GM21528 (cell line): ENCODE results near the gene GMIP.

Experiments
- ATAC-seq: cut with Tn5 transposase; IDR thresholded peaks from one replicate; pipeline ENCODE4 v1.9.1; 2021; ENCODE audit warnings: mild to moderate bottlenecking, moderate library complexity; ENCODE audit not compliant: unreplicated experiment, low FRiP score

GMIP gene

DNA sequence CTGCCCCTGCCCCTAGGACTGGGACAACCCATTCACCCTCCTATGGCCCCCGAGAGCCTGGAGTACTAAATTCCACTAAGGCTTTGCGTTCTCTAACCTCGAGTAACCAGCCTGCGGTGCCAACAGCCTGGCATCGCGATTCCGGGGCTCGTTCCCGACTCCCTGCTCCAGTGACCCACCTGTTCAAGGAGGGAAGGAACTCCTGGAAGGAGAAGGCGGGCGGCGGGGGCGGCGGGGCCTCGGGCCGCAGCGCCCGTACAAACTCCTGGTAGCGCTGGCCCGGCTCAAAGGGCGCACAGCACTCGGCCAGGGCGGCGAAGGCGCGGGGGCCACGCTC lies 6.3 kb downstream of the GMIP start:
- no peak for ATAC-seq

DNA sequence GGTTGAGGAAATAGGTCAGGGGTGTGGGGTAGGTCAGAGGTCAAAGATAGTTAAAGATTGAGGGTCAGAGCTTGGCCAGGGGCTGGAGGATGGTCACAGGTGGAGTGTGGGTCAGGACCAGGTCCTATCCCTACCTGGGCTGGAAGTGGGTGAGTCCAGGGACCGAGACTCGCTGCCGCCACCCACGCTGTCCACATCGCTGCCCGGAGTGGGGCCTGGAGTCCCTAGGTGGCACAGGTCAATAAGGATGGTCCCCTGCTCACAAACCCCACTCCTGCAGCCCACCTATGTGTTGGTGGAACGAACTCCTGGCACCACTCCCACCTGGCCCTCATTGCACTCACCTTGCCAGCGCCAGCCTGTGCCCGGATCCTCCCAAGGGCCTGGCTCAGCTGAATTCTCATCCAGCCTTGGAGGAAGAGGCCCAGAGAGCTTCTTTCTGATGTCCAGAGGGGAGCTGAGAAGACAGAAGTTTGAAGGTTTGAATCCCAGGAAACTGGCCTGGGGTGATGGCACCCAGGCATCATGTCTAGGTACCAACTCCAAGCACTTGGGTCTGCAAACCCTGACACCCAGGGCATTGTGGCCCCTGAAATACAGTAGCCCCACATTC lies 6.8 kb downstream of the GMIP start:
- no peak for ATAC-seq

DNA sequence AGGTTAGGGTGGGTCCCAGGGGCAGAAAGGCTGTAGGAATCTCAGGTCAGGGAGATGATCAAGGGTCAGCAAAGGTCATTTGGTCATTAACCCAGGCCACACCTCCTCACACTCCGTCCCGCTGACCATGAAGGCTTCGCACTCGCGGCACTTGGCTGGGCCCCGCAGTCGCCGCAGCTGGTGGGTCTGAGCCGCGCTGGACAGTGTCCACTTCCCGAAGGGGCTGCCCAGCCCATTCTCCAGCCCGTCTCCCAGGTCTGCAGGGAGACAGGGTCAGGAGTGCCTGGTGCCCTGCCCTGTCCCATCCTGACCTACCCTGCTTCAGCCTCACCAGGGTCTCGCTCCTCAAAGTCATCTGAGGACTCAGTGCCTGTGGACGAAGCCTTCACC lies 8.1 kb downstream of the GMIP start:
- no peak for ATAC-seq

DNA sequence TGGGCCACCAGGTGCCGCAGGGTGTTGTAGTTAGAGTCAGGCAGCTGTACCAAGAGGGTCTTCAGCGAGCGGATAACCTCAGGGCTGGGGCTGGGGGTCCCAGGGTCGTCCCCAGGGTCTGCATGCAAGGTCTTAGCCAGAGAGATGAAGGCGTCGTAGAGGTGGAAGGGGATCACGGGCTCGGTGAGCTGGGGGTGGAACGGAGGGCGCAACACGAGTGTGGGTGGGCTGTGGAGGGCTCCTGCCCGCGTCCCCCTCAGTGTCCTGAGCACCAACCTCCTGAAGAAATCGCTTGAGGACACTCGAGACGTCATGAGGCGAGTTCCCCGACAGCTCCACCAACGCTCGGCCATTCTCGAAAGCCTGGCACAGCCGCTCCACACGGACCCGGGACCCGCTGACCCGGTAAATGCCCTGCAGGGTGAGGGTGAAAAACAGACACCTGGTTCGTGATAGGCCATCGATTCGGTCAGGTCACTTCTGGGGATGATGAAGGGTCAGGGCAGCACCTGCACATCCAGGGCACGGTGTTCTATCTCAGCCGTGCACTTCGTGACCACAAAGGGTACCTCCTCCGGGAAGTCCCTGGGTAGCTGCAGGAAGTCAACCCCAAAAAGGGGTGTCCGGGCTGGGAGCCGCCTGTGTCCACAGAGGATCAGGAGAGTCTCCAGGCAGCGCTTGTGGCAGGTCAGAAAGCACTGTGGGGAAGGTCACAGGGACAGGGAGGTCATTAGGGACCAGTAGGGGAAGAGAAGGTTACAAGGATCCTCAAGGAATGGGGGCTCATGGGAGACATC lies 8.7 kb downstream of the GMIP start:
- ATAC-seq, result no peak

DNA sequence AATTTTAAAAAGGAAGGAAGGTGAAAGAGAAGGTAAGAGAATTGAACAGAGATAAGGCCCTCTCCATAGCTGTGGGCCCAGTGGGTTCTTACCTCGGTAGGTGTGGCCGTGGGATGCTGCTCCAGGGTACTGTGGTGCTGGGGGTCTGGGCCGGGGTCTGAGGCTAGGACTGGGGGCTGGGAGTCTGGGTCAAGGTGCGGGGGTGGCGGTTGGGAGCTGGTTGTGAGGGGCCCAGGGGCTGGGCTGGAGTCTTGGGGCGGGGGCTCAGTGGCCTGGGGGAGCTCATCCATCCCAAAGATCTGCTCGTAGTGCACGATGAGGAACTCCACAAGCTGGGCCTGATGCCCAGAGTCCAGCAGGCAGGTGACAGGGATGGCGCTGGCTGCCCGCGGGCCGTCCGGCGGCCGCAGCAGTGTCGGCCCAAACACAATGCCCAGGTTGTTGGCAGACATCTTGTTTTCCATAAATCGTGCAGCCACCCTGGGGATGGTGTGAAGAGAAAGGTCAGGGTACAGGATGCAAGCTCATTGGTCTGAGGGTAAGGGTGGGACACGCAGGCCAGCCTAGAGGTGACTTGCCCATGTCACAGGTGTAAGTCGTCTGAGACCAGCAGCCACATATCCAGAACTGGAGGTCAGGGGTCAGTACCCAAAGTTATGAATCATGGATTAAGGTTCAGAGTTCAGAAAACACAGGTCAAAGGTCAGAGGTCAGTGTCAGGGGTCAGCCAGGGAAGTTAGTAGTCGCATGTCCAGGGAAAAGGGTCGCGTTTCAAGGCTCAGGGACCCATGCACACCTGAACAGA lies 9.5 kb downstream of the GMIP start:
- ATAC-seq, result no peak

DNA sequence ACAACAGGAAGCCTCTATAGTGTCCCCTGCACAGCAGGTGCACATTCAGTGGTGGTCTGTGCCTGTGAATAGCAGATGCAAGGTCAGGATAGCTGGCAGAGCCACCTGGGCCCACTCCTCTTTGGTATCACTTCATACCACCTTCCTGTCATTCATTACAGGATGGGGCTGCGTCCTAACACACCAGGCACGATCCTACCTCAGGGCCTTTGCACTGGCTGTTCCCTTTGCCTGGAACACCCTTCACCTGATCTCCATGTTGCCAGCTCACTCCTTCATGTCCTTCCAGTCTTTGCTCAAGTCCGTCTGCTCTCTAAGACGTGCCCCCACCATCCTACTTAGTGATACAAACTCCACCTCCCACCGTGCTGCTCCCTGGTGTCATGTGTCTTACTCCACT lies 10.8 kb downstream of the GMIP start:
- ATAC-seq, result no peak

DNA sequence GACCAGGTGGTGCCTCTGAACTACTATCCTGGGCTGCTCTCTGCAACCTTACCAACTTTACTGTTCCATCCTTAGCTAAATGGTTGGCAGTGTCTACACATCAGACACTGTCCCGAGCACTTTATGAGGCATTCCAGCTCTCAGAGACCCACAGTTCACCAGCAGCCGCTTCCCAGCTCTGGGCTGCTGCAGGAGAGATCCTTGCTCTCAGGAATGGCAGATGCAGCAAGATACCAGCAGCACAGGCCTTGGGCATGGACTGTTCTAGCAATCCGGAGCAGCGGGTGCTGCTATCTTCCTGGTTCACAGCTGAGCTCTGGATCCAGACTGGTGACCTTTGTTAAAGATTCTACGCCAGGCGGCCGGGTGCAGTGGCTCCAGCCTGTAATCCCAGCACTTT lies 12.1 kb downstream of the GMIP start:
- ATAC-seq, result no peak

DNA sequence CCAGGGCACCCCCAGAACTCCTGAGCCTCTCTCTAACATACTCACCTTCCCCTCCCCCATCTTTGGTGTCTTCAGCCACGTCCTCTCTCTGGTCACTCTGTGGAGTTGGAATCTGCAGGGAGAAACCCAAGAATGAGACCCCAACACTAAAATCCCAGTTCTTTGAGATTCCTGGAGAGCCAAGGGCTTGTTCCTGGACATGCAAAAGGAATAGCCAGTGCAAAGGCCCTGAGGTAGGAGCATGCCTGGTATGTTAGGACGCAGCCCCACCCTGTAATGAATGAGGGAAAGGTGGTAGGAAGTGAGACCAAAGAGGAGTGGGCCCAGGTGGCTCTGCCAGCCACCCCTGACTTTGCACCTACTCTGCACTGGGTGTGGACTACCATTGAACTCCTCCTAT lies 13.0 kb downstream of the GMIP start:
- ATAC-seq, result no peak

DNA sequence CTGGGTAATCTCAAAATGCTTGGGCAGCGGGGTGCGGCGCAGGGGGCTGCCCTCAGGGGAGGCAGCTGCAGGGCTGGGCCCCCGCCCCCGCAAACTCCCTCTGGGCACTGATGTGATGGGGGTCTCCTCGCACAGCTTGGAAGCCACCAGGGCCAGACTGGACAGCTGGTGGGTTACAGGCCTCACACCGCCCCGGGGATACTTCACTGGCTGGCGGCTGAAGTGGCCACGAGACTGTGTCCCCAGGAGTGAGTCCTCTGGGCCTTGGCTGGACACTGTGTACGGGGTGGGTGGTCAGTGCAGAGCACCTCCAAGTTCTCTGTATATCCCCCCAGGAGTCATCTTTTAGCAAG lies 13.4 kb downstream of the GMIP start:
- no peak for ATAC-seq

DNA sequence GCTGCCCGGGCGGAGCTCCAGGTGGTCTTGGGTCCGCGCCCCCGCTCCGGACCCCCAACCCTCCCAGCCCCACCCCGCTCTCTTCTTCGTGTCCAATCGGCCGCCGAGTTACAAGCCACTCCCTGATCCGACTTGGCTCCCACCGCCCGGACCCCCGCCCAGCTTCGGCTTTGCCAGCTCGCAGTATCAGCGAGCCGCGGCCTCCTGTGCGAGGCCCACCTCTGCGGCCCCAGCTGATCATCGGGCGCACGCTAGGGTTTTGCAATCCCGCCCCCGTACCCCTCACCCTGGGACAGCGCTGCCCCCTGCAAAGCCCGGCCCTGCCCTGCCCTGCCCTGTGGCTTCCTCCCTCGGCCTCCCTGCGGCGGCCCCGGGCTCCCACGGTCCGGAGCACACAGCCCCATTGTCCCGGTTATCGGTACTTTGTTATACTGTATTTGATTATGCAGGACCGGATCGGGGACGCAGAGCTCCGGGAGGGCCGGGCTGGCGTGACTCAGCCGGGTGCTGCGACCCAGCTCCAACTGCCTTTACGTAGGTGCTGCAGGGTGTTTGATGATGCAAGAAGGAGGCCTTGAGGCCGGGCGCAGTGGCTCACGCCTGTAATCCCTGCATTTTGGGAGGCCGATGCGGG lies 14.8 kb downstream of the GMIP start:
- ATAC-seq, result peak; percentile 11

DNA sequence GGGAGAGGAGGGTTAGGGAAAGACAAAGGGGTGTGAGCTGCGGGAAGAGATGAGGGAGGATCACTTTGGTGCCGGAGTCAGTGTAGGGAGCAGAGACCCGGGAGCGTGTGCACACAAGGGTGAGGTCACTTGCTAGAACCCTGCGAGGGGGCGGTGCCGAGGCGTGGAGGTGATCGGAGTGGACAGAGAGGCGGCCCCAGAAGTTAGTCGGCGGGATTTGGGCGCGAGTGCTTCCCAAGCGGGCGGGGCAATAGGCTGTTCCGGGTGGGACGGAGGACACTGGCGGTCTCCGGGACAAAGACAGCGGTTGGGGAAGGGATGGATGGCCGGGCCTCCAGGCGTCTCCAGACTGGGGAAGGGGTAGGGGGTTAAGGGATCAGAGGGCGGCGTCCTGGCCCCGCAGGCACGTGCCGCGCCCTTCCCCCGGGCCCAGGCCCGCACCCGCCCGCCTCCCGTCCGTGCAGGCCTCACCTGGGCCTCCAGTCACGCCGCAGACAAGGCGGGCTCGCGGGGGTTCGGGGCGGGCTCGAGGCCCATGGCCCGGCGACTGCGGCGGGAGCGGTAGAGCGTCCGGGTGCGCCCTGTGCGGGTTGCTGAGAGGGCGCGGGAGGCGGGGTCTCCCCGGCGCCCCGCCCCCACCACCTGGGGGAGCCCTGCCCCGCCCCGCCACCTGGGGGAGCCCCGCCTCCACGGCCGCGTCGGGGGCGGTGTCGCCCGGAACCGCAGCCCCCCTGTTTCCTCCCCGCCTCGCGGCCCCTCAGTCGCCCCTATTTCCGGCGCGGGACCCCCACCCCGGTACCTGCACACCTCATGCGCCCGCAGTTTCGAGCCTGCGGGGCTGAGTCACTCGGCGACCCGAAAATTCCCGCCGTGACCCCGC lies 15.6 kb downstream of the GMIP start, which contains the start of gene LPAR2:
Gene LPAR2, minus strand, starts transcription at position 600 of the 880 bp plus-strand sequence. CDS start 945 bp downstream, outside the sequence.
- ATAC-seq, result peak; percentile 55

DNA sequence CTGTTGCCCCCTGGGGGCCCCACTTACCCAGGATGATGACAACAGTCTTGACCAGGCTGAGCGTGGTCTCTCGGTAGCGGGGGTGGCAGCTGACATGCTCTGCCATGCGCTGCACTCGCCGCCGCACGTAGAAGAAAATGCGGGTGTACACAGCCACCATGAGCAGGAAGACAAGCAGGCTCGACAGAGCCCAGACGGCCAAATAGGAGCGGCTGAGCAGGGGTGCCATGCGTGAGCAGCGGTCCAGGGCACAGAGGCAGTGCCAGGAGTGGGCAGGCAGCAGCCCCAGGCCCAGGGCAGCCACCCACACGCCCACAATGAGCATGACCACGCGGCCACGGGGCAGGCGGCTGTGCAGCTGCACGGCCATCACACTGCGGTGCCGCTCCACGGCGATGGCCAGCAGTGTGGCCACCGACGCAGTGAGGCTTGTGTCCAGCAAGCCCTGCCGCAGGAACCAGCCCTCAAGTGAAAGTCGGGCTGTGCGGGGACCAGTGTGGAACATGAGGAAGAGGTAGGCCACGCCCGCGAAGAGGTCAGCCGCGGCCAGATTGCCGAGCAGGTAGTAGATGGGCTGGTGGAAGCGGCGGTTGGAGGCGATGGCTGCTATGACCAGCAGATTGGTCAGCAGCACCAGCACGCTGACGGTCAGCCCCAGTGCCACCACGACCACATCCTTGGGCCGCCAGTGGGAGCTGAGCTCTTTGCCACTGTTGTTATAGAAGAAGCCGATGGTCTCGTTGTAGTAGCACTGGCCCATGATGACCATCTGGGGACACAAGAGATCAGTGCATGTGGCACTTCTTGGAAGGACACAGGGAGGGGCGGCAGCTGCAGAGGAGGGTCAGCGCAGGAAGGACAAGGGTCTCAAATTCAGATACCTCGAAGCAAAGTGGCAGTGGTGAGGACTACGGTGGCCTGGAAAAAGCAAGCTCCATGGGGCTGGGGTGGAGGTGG lies 16.7 kb downstream of the GMIP start:
- ATAC-seq, result no peak

DNA sequence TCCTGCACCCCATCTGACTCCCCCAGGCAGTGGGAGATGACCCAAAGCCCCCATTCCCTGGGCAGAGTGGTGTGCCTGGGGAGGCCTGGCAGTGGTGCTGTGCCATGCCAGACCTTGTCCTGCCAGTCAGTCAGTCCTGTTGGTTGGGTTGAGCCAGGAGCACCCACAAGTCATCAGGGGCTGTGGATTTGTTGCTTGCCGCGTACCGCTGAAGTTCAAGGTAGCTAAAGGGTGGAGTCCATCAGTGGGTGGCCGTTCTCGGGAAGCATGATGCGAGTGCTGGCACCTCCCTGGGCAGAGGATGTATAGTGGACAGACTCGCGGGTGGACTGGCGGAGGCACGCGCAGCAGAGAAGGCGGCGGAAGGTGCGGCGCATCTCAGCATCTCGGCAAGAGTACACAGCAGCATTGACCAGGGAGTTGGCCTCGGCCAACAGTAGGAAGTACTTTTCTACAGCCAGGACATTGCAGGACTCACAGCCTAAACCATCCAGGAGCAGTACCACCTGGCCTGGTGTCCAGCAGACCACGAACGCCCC lies 19.4 kb downstream of the GMIP start:
- no peak for ATAC-seq

DNA sequence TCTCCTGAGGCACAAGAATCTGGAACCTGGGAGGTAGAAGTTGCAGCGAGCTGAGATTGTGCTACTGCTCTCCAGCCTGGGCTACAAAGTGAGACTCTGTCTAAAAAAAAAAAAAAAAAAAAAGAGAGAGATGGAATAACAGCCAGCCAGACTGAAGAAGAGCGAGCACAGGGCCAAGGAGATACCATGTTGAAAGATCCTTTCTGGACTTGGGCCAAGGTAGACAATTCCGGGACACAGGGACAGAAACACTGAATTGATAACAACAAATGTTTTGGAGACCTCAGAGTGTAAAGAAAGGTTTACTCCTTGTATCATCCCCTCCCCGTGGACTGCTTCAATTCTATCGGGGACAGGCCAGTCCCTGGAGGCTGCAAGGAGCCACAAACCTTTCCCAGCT lies 20.1 kb downstream of the GMIP start:
- ATAC-seq, result no peak

DNA sequence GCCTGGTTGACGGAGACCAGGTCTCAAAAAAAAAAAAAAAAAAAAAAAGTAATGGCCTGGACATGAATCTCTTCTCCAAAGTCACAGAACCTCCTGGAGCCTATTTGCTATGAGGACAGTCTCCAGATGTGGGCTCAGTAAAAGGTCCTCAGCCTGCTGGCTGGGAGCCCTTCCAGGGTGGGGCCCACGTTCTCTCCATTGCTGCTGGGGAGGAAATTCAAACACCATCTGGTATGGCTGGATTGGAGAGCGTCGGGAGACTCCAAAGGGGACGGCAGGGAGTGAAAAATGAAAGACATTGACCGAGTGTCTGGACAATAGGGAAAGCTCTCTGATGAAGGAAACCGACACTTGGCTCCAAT lies 23.6 kb downstream of the GMIP start:
- ATAC-seq, result no peak

DNA sequence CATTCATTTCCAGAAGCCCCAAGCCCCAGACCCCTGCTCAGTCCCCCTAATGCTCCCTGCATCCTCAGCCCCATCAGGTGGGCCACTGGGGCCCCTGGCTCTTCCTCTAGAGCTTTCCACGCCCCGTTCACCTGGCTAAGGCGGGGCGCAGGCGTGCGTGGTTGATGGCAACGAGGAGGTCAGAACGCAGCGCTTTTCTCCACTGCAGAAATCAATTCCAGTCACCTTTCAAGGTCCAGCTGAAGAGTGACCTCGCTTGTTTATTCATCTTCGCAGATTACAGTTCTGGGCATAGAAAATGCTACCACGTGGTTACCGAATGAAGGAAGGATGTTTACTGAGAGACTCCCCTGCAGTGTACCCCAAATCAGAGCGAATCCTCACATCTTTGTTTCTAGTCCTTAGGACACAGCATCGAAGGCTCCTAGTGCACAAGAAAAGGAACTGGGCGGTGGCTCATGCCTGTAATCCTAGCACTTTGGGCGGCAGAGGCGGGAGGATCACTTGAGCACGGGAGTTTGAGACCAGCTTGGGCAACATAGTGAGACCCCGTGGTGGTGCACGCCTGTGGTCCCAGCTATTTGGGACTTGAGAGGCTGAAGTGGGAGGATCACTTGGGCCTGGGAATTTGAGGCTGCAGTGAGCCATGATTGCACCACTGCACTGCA lies 24.1 kb downstream of the GMIP start:
- no peak for ATAC-seq

DNA sequence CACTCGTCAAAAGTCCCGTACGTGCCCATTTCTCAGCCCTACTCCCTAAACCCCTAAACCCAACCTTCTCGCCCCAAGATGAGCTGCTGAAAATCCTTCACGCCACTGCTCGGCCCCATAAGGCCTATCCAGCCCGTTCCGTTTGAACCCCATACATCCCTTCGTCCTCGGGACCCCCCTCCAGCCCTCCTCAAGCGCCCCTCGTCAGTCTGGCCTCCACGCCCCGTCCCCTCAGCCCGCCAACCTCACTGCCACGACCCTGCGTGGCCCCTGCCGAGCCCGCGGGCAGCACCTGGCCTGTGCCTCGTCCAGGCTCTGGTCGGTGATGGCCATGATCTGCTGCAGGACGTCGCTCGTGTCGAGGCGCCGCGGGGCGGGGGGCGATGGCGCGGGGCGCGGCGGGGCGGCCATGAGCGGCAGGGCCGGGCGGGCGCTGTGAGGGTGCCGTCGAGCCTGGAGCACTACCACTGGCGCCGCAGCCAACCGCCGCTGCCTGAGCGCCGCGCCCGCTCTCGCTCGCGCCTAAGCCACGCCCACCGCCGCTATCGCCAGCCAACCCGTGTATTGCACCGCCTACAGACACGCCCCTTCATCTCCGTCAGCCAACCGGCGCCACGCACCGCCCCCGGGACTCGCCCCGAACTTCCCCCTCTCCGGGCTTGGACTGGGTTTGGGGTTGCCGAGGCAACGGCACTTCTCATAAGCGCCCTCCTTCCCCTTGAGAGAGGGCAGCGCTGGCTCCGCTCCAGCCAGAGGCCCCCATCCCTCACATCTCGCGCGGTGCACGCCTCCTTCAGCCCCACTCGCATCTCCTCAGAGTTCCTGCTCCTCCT lies 25.0 kb downstream of the GMIP start, which contains the start of gene PBX4:
Gene PBX4, minus strand, starts transcription at position 469 of the 833 bp plus-strand sequence. Its CDS starts 58 bp downstream, at position 411.
- peak; percentile 88 for ATAC-seq
